Endometrium (tissue), 2 donors: ENCODE data around the gene MYO7A.

Experiments
- FAIRE-seq: peaks from 2 replicates; lab custom pipeline; 2012; peaks lifted over from hg19 to GRCh38; lab: Jason Lieb, UNC
- donor health status: control.
- donor health status: control.

Gene MYO7A

DNA sequence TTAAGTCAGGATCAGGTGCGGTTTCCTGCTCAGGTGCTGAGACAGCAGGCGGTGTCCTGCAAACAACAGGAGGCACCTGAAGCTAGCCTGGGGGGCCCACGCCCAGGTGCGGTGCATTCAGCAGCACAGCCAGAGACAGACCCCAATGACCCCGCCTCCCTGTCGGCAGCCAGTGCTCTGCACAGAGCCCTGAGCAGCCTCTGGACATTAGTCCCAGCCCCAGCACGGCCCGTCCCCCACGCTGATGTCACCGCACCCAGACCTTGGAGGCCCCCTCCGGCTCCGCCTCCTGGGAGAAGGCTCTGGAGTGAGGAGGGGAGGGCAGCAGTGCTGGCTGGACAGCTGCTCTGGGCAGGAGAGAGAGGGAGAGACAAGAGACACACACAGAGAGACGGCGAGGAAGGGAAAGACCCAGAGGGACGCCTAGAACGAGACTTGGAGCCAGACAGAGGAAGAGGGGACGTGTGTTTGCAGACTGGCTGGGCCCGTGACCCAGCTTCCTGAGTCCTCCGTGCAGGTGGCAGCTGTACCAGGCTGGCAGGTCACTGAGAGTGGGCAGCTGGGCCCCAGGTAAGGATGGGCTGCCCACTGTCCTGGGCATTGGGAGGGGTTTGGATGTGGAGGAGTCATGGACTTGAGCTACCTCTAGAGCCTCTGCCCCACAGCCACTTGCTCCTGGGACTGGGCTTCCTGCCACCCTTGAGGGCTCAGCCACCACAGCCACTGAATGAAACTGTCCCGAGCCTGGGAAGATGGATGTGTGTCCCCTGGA, at the start of gene MYO7A:
MYO7A (plus strand) TSS at position 327 of the 772 bp plus-strand sequence. CDS start 2,389 bp downstream, outside the sequence.
- FAIRE-seq, result no peak

DNA sequence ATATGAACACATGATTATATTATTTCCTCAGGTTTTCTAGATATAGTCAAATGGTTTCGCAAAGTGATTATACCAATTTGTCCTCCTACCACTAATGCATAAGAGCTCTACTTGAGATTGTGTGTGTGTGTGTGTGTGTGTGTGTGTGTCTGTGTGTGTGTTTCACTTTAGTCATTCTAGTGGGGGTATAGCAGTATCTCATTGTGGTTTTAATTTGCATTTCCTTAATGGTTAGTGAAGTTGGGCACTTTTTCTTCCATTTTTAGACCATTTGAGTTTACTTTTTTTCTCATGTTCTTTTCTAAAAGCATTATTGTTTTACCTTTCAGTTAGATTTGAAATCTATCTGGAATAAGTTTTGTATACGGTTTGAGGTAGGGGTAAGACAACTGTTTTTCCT, 48.4 kb upstream of the MYO7A start:
- no peak for FAIRE-seq

DNA sequence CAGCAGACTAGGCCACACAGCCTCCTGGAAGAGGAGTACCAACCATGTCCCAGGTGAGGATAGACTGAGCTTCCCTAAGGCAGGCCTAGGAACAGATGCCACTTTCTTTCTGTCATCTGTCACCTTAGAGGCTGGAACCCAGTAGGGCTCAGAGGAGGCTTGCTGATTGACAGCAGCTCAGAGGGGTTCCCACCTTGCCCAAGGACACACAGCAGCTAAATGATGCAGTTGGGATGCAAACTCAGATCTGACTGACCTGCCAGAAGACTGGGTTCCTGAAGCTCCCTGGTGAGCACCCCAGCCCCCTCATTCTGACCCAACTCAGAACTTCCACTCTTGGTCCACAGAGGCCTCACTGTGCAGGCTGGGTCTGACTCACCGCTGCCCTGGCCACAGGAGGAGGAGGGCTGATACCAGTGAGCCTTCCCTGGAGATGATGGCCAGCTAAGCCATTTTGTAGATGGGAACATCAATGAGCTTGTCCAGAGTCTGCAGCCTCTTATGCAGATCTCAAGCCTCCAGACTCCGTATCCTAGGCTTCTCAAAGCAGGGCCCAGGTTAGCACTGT, 47.3 kb upstream of the MYO7A start:
- FAIRE-seq, result no peak

DNA sequence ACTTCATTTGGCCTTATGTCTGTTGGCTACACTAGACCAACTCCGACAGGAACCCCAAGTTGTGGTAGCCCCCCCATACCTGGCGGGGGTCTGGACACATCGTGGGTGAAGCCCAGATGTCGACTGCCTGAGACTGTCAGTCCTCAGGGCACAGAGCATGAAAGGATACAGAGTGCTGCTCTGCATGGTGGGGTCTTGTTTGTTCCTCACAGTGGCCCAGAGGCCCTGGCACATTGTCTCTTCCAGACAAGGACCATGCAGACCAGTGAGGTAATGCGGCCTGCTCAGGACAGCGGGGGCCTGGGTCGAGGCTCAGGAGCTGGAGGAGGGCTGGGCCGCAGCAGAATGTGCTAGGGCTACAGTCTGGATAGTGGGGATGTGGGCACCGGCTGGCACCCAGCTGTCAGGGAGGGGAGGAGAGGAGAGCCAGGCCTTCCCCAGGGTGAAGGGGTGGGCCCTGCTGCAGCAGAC, 46.6 kb upstream of the MYO7A start:
- no peak for FAIRE-seq

DNA sequence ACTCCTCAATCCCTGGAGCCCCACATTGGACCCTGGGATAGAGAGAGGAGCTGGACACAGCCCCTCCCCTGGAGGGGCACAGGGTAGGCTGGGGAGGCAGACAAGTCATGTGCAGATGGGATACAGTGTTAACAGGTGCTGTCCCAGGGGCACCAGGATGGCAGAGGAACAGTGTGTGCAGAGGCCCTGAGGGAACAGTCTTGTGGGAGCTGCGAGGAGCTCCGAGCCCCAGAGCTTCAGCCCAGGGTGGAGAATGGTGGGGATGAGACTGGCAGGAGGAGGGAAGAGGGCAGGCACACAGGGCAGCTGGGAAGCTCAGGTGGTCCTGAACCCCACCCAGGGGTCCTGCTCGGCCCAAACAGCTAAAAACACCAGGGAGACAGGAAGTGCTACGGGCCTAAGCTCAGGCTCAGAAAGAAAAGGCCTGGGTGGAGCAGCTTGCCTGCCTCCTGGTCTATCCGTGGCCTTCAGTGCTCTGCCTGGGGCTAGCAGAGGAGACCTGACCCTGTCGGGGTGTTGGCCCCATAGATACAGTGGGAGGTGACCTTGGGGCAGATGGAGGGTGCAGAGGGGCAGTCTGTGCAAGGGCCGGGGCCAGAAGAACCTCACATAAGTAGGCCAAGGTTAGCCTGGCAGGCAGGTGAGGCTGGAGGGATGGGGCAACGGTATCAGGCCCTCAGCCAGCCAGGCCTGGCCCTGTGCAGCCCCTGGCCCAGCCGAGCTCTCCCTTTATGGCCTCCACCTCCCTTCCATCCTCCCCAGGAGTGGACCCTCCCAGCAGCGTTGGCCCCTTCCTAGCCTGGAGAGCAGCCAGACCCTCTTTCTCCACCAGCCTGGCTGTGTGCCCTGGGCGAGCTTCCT, 45.8 kb upstream of the MYO7A start:
- no peak for FAIRE-seq

DNA sequence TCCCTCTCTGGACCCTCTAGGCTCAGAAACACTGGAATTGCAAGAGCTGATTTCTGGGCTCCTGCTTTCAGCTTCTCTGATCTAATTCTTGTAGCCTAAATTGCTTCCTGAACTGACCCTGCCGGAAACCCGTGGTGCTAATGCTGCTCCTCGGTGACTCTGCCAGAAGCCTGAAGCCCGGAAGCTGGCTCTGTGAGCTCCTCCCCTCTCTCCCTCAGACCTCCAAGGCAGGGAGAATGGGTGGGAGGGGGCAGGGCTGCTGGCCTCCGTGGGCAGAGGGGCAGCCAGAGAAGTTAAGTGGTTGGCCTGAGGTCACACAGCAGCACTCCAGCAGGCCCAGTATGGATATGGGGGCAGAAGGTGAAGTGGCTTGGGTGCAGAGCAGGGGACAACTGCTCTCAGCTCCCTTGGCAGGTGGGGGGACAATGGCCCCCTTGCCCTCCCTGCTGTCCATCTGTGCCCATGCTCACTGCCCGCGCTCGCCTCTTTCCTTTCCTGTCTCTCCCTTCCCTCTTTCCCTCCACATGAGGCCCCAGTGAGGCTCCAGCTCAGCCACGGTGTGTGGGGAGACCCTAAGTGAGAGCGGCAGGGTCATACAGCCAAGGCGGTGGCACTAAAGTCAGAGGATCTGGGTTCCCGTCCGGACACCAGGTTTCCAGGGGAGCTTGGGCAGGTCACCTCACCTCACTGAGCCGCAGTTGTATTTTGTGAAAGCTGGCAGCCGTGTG, 45.0 kb upstream of the MYO7A start:
- FAIRE-seq, result no peak

DNA sequence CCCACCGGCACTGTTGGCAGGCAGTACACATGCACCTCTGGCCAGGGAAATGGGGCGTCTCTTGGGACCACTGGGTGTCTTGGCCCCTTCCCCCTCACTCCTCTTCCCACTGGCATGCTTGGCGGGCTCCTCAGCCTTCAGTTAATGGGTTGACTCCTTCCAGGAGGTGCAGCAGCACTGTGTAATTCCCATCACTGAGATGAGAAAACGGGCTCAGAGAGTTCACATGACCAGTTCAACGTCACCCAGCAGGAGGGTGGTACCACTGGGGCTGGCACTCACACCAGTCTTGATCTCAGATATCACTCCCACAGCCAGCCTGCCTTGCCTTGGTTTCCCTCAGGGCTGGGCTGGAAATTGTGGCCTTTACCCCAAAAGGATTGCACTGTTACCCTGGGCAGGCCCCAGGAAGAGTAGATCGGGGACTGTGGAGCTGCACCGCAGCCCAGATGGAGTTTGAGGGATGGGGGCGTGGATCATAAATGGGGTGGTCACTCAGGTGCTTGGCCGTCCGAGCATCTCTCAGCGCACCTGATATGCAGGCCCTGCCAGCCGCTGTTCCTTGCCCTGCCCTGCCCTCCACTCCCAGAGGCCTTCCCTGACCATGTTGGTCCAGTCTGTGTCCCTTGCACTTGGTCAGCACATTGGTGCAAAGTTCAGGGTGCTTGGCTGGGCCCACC, 44.3 kb upstream of the MYO7A start:
- FAIRE-seq, result no peak

DNA sequence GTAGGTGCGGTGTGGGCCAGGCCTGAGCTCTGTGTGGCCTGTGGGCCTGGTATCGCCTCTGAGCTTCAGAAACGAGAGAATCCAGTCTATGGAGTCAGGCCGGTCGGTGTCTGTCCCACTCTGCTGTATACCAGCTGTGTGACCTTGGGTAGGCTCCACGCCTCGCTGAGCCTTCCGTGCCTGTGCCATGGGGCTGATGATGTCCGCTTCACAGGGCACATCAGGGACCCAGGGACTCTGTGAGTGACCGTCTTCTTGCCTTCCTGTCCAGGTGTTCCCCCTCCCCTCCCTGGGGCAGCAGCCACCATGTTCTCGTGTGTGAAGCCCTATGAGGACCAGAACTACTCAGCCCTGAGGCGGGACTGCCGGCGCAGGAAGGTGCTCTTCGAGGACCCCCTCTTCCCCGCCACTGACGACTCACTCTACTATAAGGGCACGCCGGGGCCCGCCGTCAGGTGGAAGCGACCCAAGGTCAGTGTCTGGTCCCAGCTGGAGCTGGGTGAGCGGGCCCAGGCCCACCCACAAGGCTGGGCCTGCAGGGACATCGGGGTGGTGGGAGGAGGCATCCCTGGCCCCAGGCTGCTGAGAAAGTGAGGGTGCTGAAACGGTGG, 43.4 kb upstream of the MYO7A start:
- no peak for FAIRE-seq

DNA sequence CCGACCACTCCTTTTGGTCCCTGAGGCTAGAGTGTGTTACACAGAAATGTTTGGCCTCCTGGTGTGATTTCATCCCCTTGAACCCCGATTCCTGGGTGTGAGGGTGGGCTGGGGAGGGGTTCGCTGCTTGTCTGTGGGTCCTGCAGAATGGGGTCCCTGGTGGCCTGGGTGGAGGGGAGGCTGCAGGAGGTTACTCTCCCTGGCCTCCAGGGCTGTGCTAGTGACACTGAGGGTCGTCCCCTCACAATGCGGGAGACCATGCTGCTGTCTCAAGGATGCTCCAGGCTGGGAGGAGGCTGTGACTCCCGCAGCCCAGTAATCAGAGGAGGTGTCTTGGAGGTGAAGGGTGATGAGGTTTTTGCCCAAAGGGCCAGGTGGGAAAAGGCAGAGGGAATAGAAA, 42.4 kb upstream of the MYO7A start:
- no peak for FAIRE-seq

DNA sequence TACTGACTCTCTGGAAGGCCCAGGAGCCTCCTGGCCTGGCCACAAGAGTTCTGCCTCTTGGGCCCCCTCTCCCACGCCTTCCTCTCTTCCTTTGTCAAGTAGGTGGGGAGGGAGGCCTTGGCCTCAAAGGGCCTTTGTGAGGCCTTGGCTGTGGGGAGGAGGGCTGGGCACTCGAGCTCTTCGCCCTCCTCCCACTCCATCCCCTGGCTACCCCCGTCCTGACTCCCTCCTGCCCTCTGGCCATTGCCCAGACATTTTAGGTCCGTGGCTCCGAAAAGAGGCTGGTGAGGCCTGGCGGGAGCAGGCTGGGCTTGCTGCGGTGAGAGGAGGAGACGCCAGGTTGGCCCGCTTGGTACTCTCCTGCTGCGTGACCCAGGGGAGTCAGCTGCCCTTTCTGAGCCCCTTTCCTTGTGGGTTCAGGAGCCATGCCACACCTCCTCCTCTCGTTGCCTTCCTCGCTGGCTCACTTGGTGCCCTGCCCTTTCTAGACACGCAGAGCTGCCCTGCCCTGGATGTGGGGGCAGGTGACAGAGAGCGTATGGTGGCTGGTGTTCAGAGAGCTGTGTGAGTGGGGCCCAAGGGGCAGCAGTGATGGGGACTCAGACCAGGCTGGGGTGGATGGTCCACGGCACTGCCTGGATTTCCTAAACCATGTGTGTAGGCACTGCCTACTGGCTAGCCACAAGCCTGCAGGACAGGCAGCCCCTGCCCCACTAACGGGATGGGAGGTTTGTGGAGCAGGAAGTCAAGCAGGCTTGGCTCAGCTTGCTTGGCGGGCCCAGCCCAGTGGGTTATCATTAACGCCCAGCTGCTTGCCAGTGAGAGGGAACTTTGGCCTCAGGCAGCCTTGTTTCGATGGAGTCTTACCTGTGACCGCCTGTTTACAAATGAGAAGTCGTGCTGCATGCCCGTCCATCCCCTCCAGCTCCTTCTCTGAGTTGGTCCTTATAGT, 41.2 kb upstream of the MYO7A start:
- FAIRE-seq, result no peak

DNA sequence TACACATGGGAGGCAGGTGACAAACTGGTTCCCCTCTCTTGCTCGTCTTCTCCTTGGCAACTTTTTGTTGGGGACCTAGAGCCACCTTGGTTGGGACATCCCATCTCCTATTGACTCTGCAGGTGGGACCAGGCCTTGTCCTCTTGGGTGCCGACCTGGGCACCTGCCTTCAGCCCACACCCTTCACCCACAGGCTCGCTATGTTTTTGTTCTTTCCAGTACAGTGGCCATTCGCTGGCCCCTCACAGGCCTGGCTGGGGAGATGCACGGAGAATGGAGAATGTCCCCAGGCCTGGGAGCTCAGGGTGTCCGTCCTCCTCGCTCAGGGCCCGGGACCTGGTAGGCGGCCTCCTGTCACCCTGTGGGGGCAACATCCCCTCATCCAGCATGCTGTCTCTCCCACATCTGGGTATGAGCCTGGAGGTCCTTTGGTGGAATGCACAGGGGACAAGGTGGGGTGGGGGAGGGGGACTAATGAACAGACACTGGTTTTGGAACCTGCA, 40.3 kb upstream of the MYO7A start:
- FAIRE-seq, result no peak

DNA sequence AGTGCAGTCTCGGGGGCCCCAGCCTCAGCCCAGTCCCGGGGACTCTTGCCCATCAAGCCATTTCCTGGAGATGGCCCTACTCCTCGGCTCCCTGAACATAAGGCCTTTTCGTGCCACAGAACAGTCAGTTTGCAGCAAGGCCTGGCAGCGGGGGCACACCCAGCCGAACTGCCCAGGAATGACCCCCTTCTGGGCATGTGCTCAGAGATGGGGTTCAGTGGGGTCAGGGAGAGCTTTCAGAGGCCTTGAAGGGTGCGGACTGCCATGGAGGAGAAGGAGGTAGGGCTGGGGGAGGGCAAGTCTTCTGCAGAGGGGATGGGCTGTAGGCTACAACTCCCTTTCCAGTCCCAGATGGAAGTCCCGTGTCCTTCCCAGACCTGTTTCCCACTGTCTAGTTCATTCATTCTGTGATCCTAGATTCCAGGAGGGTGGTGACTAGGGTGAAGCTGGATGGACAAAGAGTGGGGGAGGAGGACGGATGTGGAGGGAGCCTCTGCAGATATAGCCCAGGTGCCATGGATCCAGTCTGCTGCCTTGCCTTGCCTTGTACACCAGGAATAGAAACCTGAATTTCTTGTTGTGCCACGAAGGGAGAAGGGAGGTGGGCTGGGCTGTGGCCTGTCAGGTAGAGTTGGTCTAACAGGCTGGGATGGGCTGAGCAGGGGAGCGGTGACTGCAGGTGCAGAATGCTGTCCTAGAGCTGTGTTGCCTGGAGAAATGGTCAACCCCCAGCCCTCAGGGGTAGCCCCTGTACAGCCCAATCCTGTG, 39.6 kb upstream of the MYO7A start:
- FAIRE-seq, result no peak

DNA sequence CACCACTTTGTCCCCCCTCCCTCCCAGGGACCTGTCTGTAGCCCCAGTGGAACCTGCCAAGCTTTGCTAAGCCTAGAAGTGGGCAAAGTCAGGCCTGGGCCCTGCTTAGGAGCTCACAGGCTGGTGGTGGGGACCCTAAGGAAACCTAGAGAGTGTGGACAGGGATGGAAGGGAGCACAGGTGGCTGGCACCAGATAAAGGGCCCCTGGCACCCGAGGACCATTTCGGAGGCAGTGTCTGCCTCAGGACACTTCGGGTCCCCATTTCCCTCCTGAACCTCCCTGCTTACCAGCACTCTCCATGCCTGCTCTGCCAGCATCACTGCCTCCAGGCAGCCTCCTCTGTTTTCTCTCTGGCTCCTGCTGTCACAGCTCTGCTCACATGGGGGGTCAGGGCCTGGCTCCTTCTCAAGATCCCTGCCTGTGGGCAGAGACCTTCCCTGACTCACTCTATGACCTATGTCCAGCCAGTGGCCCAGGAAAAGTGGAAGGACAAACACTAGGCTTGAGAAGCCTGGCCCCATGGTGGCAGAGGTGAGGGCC, 39.0 kb upstream of the MYO7A start:
- no peak for FAIRE-seq

DNA sequence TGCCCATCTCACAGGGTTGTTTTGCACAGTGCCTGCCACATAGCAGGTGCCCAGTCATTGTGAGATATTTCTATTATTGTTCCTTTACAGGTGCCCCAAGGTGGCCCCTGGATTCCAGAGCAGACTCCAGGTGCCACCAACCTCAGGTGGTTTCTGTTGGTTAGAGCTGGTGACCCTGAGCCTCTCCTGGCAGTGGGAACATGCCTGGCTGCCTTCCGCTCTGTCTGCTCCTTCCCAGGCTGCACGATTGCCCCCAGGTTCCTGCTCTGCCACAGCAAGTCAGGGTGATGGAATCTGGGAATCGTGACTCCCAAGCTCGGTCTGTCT, 38.0 kb upstream of the MYO7A start:
- FAIRE-seq, result no peak

DNA sequence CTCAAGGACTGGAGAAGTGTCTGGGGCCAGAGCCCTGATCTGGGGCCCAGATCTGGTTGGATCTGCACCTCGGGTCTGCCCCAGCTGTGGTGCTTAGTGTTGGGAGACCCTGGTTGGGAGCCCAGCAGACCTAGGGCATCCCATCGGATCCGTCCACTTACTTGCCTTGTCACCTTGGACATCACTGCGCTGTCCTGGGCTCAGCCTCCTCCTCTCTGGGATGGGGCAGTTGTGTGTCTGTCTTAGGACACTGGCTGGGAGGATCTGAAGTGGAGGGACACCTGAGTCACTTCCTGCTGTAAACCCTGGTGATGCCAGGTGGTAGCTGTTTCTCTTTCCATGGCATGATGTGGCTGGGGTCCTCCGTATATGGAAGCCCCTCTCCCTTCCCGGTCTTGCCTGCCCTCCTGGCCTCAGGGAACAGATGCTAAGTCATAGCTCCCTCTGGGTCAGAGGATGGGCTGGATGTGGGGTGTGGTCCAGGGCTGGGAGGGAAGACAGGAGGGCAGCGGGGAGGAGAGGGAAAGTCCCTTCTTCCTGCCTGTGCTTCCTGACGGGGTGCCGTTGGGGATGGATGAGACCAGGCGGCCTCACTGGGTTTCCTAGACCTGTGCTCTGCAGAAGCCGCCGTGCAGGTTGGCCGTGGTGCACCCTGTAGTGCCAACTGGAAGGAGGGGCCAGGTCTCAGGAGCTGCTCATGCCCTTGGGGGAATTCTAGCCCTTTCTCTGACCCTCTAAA, 37.5 kb upstream of the MYO7A start:
- FAIRE-seq, result no peak

DNA sequence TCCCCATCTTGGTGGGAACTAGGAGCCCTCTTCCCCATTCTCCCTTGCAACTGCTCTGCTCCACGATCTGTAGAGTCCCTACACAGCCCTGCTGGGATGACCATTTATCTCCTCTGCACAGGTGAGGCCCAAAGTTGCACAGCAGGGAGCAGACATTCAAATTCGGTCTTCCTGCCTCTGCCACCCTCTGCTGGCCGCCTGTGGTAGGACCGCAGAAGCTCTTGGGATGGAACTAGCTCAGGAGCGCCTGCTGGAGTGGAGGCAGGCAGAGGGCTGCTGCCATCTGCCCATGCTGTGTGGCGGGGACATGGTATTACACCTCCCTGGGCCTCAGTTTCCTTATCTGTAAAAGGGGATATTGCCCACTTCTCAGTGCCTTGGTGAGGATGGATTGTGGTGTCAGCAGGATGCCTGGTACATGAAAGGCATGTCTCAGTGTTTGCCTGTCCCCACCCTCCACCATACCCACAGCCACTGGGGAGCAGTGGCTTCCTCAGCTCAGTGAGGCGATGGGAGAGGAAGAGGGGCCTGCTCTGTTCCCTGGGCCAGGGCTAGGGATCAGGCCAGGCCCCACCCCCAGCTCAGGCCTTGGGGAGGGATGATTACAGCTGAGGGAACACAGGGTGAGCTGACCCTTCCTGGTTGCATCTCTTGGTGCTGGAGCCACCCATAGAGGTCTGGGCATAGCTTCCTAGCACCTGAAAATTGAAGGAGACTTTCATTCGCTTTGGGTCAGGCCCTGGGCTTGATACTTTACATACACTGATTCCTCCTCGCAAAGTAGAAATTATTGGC, 36.7 kb upstream of the MYO7A start:
- no peak for FAIRE-seq

DNA sequence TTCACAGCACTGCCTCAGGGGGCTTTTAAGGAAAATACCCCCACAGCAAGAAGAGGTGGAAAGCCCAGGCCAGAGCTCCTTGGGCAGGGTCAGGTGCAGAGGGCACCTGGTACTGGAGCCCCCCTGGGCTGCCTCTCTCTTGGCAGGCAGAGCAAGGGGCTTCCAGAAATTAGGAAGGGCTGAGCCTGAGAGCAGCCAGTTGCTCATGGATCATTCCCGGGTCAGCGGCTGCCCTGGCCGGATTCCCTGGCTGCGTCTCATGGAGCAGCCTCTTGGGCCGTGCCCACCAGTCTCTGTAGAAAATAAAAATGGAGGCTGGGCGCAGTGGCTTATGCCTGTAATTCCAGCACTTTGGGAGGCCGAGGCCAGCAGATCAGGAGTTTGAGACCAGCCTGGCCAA, 35.7 kb upstream of the MYO7A start:
- FAIRE-seq, result no peak
